Ishikawa (cell line): Measurements from ENCODE around the gene OR2J2.

ENCODE experiments used
- CEBPB ChIP-seq: IDR thresholded peaks from 2 replicates; pipeline ENCODE4 v1.6.1; 2012
- EGR1 ChIP-seq: IDR thresholded peaks from 2 replicates; pipeline ENCODE4 v1.6.1; 2012
- EP300 ChIP-seq: IDR thresholded peaks from 2 replicates; pipeline ENCODE4 v1.6.1; 2012; ENCODE audit warnings: borderline replicate concordance
- FOXM1 ChIP-seq: IDR thresholded peaks from 2 replicates; pipeline ENCODE4 v1.6.1; 2012; ENCODE audit warnings: low read depth, borderline replicate concordance
- NFIC ChIP-seq: IDR thresholded peaks from 2 replicates; pipeline ENCODE4 v1.6.1; 2012
- RAD21 ChIP-seq: IDR thresholded peaks from 2 replicates; pipeline ENCODE4 v1.6.1; 2012; ENCODE audit warnings: low read depth
- TCF12 ChIP-seq: IDR thresholded peaks from 2 replicates; pipeline ENCODE4 v1.6.1; 2012; ENCODE audit warnings: low read depth
- ZBTB7A ChIP-seq: IDR thresholded peaks from 2 replicates; pipeline ENCODE4 v1.6.1; 2012; ENCODE audit warnings: low read depth
- TF ChIP-seq, protein P1 (sequence below): IDR thresholded peaks from 2 replicates; pipeline ENCODE4 v1.6.1; 2012; ENCODE audit warnings: low read depth, mild to moderate bottlenecking
- TF ChIP-seq, protein P2 (sequence below): IDR thresholded peaks from 2 replicates; pipeline ENCODE4 v1.6.1; 2012
- TF ChIP-seq, protein P3 (sequence below): IDR thresholded peaks from 2 replicates; pipeline ENCODE4 v1.6.1; 2012

DNA sequence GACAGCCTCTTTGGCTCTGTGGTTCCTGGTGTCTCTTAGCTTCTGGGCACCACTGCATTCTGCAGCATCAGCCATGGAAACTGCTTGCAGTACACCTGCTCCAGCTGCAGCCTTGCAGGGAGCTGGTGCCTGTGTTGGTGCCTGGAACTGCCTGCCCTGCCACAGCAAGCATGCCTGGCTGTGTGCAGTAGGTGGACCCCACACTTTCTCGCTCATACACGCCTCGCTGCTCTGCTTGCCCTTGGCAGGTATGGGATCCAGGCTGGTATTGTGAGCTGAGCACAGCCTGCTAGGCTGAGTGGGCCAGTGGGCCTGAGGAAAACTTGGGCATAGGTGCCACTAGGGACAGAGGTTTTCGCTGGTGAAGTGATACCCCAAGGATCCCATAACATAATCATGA is 40.1 kb upstream of the OR2J2 start:
- TF ChIP-seq NFIC (no peak), EP300 (no peak), ZBTB7A (no peak), EGR1 (no peak), FOXM1 (no peak), RAD21 (no peak), TCF12 (no peak), CEBPB (no peak)
- TF ChIP-seq, protein P1, sequence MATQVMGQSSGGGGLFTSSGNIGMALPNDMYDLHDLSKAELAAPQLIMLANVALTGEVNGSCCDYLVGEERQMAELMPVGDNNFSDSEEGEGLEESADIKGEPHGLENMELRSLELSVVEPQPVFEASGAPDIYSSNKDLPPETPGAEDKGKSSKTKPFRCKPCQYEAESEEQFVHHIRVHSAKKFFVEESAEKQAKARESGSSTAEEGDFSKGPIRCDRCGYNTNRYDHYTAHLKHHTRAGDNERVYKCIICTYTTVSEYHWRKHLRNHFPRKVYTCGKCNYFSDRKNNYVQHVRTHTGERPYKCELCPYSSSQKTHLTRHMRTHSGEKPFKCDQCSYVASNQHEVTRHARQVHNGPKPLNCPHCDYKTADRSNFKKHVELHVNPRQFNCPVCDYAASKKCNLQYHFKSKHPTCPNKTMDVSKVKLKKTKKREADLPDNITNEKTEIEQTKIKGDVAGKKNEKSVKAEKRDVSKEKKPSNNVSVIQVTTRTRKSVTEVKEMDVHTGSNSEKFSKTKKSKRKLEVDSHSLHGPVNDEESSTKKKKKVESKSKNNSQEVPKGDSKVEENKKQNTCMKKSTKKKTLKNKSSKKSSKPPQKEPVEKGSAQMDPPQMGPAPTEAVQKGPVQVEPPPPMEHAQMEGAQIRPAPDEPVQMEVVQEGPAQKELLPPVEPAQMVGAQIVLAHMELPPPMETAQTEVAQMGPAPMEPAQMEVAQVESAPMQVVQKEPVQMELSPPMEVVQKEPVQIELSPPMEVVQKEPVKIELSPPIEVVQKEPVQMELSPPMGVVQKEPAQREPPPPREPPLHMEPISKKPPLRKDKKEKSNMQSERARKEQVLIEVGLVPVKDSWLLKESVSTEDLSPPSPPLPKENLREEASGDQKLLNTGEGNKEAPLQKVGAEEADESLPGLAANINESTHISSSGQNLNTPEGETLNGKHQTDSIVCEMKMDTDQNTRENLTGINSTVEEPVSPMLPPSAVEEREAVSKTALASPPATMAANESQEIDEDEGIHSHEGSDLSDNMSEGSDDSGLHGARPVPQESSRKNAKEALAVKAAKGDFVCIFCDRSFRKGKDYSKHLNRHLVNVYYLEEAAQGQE = no peak
- TF ChIP-seq, protein P2, sequence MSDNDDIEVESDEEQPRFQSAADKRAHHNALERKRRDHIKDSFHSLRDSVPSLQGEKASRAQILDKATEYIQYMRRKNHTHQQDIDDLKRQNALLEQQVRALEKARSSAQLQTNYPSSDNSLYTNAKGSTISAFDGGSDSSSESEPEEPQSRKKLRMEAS = no peak
- TF ChIP-seq, protein P3, sequence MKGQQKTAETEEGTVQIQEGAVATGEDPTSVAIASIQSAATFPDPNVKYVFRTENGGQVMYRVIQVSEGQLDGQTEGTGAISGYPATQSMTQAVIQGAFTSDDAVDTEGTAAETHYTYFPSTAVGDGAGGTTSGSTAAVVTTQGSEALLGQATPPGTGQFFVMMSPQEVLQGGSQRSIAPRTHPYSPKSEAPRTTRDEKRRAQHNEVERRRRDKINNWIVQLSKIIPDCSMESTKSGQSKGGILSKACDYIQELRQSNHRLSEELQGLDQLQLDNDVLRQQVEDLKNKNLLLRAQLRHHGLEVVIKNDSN = no peak
